Measurements from ENCODE around the gene PCSK5.

DNA sequence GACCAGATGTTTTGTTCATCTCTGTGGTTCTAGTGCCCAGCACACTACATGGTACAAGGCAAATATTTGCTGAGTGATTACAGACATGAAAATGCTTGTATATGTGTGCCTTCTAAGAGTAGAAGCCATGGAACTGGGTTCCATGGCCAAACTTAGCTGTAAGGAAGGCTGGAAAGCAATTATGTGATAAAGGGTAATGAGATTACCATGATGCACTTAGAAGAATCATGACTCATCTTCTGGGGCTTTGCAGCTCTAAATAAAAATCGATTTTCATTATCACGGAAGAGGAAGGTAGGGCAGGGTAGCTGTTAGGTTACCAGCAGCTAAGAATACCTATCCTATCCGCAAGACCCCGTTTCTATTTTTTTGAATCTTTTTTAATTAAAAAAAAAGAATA lies 475.8 kb downstream of the PCSK5 start:
- TF ChIP-seq POLR2A (IDR thresholded peaks at IDR 0.05; ENCODE audit: low read depth) = no peak
- TF ChIP-seq, protein P1, sequence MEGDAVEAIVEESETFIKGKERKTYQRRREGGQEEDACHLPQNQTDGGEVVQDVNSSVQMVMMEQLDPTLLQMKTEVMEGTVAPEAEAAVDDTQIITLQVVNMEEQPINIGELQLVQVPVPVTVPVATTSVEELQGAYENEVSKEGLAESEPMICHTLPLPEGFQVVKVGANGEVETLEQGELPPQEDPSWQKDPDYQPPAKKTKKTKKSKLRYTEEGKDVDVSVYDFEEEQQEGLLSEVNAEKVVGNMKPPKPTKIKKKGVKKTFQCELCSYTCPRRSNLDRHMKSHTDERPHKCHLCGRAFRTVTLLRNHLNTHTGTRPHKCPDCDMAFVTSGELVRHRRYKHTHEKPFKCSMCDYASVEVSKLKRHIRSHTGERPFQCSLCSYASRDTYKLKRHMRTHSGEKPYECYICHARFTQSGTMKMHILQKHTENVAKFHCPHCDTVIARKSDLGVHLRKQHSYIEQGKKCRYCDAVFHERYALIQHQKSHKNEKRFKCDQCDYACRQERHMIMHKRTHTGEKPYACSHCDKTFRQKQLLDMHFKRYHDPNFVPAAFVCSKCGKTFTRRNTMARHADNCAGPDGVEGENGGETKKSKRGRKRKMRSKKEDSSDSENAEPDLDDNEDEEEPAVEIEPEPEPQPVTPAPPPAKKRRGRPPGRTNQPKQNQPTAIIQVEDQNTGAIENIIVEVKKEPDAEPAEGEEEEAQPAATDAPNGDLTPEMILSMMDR (IDR thresholded peaks at IDR 0.05) = no peak
- no peak for TF ChIP-seq EP300 (IDR thresholded peaks at IDR 0.05)
